H1 (cell line): Measurements from ENCODE around the gene TECTB. TPM values are rescaled to one million over a fixed set of nuclear protein-coding genes. Genes with fewer than 3 reads are reported as not detected.

ENCODE experiments used
- BRCA1 ChIP-seq: IDR thresholded peaks from 2 replicates; pipeline ENCODE4 v1.6.1; 2012; ENCODE audit warnings: low read depth, low read length, improper control_type of control experiment
- CBX8 ChIP-seq: fragments of 300-800, 300-1000 bp; sonication (generic); IDR thresholded peaks from 2 replicates; pipeline ENCODE4 v1.7.1; 2016; ENCODE audit warnings: low read depth, low read length, borderline replicate concordance
- EP300 ChIP-seq, 2 experiments: IDR thresholded peaks; 1 replicate in 1 of 2; 2 replicates in 1 of 2; pipeline ENCODE4 v1.6.1; 2011 to 2012; ENCODE audit warnings: low read depth in 2 of 2, low read length in 2 of 2, mild to moderate bottlenecking in 2 of 2, borderline replicate concordance in 1 of 2, inconsistent platforms in 1 of 2, moderate library complexity in 1 of 2
- HDAC6 ChIP-seq: IDR thresholded peaks from one replicate; pipeline ENCODE4 v1.7.1; 2012; ENCODE audit warnings: low read depth, mild to moderate bottlenecking, inconsistent platforms, low read length, moderate library complexity
- POLR2AphosphoS5 ChIP-seq: IDR thresholded peaks from 2 replicates; pipeline ENCODE4 v1.6.1; 2011; ENCODE audit warnings: low read depth, low read length
- POU5F1 ChIP-seq: IDR thresholded peaks from 2 replicates; pipeline ENCODE4 v1.6.1; 2011; ENCODE audit warnings: low read depth, mild to moderate bottlenecking, low read length, moderate library complexity
- SIX5 ChIP-seq: IDR thresholded peaks from 2 replicates; pipeline ENCODE4 v1.6.1; 2011; ENCODE audit warnings: mild to moderate bottlenecking, low read depth, low read length
- SRF ChIP-seq: IDR thresholded peaks from 2 replicates; pipeline ENCODE4 v1.6.1; 2011; ENCODE audit warnings: mild to moderate bottlenecking, low read depth, low read length, moderate library complexity
- polyA plus RNA-seq, 7 experiments: library from polyadenylated mRNA; depleted of rRNA in 3 of 7; stranded (reverse) in 5 of 7; unstranded in 2 of 7; fragments of >200 nt in 5 of 7; fragments of 200-250 nt in 2 of 7; gene quantifications; 1 replicate in 5 of 7; 2 replicates in 1 of 7; 4 replicates in 1 of 7; pipeline versions ENCODE4 v1.2.1 to v1.2.3, GENCODE V29; 2011 to 2013; ENCODE audit warnings: missing spikeins in 2 of 7, mixed read lengths in 2 of 7
- total RNA-seq: library from RNA; stranded (reverse); fragmentation: NEBNext Ultra II Directional; extraction: Animal tissue kit (Norgen Biotek cat#: 25700); gene quantifications from 2 replicates; pipeline ENCODE4 v1.2.1, GENCODE V29; 2021
- TF ChIP-seq, protein P1 (sequence below): fragments of 300-600 bp; sonication (generic); IDR thresholded peaks from 2 replicates; pipeline ENCODE4 v1.7.1; 2012; ENCODE audit warnings: low read length, moderate library complexity, mild to moderate bottlenecking, inconsistent platforms; ENCODE audit not compliant: insufficient replicate concordance
- TF ChIP-seq, protein P2 (sequence below), 3 experiments: IDR thresholded peaks; 1 replicate in 2 of 3; 2 replicates in 1 of 3; pipeline versions ENCODE4 v1.5.1 to v1.6.1; 2011; ENCODE audit warnings: low read length in 3 of 3, mild to moderate bottlenecking in 3 of 3, inconsistent platforms in 2 of 3, low read depth in 1 of 3, moderate library complexity in 1 of 3; ENCODE audit not compliant: insufficient read depth in 1 of 3; ENCODE audit errors: control extremely low read depth in 1 of 3

TECTB gene
- total and polyA plus RNA-seq, 2 of the 8 experiments (the other 6 are each of a cell fraction or from before 2014, with no cell fraction given), result not detected

- TF ChIP-seq, protein P1, sequence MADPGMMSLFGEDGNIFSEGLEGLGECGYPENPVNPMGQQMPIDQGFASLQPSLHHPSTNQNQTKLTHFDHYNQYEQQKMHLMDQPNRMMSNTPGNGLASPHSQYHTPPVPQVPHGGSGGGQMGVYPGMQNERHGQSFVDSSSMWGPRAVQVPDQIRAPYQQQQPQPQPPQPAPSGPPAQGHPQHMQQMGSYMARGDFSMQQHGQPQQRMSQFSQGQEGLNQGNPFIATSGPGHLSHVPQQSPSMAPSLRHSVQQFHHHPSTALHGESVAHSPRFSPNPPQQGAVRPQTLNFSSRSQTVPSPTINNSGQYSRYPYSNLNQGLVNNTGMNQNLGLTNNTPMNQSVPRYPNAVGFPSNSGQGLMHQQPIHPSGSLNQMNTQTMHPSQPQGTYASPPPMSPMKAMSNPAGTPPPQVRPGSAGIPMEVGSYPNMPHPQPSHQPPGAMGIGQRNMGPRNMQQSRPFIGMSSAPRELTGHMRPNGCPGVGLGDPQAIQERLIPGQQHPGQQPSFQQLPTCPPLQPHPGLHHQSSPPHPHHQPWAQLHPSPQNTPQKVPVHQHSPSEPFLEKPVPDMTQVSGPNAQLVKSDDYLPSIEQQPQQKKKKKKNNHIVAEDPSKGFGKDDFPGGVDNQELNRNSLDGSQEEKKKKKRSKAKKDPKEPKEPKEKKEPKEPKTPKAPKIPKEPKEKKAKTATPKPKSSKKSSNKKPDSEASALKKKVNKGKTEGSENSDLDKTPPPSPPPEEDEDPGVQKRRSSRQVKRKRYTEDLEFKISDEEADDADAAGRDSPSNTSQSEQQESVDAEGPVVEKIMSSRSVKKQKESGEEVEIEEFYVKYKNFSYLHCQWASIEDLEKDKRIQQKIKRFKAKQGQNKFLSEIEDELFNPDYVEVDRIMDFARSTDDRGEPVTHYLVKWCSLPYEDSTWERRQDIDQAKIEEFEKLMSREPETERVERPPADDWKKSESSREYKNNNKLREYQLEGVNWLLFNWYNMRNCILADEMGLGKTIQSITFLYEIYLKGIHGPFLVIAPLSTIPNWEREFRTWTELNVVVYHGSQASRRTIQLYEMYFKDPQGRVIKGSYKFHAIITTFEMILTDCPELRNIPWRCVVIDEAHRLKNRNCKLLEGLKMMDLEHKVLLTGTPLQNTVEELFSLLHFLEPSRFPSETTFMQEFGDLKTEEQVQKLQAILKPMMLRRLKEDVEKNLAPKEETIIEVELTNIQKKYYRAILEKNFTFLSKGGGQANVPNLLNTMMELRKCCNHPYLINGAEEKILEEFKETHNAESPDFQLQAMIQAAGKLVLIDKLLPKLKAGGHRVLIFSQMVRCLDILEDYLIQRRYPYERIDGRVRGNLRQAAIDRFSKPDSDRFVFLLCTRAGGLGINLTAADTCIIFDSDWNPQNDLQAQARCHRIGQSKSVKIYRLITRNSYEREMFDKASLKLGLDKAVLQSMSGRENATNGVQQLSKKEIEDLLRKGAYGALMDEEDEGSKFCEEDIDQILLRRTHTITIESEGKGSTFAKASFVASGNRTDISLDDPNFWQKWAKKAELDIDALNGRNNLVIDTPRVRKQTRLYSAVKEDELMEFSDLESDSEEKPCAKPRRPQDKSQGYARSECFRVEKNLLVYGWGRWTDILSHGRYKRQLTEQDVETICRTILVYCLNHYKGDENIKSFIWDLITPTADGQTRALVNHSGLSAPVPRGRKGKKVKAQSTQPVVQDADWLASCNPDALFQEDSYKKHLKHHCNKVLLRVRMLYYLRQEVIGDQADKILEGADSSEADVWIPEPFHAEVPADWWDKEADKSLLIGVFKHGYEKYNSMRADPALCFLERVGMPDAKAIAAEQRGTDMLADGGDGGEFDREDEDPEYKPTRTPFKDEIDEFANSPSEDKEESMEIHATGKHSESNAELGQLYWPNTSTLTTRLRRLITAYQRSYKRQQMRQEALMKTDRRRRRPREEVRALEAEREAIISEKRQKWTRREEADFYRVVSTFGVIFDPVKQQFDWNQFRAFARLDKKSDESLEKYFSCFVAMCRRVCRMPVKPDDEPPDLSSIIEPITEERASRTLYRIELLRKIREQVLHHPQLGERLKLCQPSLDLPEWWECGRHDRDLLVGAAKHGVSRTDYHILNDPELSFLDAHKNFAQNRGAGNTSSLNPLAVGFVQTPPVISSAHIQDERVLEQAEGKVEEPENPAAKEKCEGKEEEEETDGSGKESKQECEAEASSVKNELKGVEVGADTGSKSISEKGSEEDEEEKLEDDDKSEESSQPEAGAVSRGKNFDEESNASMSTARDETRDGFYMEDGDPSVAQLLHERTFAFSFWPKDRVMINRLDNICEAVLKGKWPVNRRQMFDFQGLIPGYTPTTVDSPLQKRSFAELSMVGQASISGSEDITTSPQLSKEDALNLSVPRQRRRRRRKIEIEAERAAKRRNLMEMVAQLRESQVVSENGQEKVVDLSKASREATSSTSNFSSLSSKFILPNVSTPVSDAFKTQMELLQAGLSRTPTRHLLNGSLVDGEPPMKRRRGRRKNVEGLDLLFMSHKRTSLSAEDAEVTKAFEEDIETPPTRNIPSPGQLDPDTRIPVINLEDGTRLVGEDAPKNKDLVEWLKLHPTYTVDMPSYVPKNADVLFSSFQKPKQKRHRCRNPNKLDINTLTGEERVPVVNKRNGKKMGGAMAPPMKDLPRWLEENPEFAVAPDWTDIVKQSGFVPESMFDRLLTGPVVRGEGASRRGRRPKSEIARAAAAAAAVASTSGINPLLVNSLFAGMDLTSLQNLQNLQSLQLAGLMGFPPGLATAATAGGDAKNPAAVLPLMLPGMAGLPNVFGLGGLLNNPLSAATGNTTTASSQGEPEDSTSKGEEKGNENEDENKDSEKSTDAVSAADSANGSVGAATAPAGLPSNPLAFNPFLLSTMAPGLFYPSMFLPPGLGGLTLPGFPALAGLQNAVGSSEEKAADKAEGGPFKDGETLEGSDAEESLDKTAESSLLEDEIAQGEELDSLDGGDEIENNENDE, result no peak
- TF ChIP-seq BRCA1 (no peak), SRF (no peak), POU5F1 (no peak), HDAC6 (no peak), SIX5 (no peak), CBX8 (no peak), POLR2AphosphoS5 (no peak), EP300 (IDR thresholded peaks at IDR 0.05; ENCODE audit: borderline replicate concordance in 1 of 2, low read depth in 2 of 2, low read length in 2 of 2) (no peak)
- TF ChIP-seq, protein P2, sequence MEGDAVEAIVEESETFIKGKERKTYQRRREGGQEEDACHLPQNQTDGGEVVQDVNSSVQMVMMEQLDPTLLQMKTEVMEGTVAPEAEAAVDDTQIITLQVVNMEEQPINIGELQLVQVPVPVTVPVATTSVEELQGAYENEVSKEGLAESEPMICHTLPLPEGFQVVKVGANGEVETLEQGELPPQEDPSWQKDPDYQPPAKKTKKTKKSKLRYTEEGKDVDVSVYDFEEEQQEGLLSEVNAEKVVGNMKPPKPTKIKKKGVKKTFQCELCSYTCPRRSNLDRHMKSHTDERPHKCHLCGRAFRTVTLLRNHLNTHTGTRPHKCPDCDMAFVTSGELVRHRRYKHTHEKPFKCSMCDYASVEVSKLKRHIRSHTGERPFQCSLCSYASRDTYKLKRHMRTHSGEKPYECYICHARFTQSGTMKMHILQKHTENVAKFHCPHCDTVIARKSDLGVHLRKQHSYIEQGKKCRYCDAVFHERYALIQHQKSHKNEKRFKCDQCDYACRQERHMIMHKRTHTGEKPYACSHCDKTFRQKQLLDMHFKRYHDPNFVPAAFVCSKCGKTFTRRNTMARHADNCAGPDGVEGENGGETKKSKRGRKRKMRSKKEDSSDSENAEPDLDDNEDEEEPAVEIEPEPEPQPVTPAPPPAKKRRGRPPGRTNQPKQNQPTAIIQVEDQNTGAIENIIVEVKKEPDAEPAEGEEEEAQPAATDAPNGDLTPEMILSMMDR (IDR thresholded peaks at IDR 0.05; ENCODE audit: control extremely low read depth in 1 of 3, insufficient read depth in 1 of 3, low read depth in 1 of 3, low read length in 3 of 3), result no peak
Observed at GRCh38 chr10:112247791-112248190, 35.4 kb upstream of the TECTB start (continued).
